CD14-positive monocyte (primary cell): ENCODE data around the gene GPI. TPM values are rescaled to one million over a fixed set of nuclear protein-coding genes. Genes with fewer than 3 reads are reported as not detected.

Experiments used
- DNase-seq, 3 donors: peaks; one replicate each; pipeline ENCODE4 v3.0.0-alpha.2; 2011 to 2022
- H2AFZ ChIP-seq: 2 replicates; pipeline ENCODE4 v1.6.0; 2012; ENCODE audit warnings: mild to moderate bottlenecking, low read depth, low read length, inconsistent platforms; ENCODE audit not compliant: insufficient read depth, poor library complexity, severe bottlenecking
- H3K27ac ChIP-seq, 2 donors: 1 replicate in 1 of 2; 2 replicates in 1 of 2; pipeline ENCODE4 v1.5.1; 2012 to 2013; ENCODE audit warnings: low read length in 2 of 2, control low read depth in 1 of 2, inconsistent platforms in 1 of 2, low read depth in 1 of 2, mild to moderate bottlenecking in 1 of 2
- H3K27me3 ChIP-seq, 2 donors: one replicate each; pipeline versions ENCODE4 v1.6.0 to v1.6.1; 2011 to 2013; ENCODE audit warnings: low read length in 2 of 2; ENCODE audit not compliant: control insufficient read depth in 2 of 2, insufficient read depth in 2 of 2
- H3K36me3 ChIP-seq, 2 donors: replicated peaks in 1 of 2; 1 replicate in 1 of 2; 2 replicates in 1 of 2; pipeline versions ENCODE4 v1.5.1 to v1.6.1; 2012 to 2013; ENCODE audit warnings: low read length in 2 of 2, control low read depth in 1 of 2, inconsistent platforms in 1 of 2, mild to moderate bottlenecking in 1 of 2; ENCODE audit not compliant: insufficient read depth in 2 of 2, control insufficient read depth in 1 of 2
- H3K4me1 ChIP-seq, 2 donors: 1 replicate in 1 of 2; 2 replicates in 1 of 2; pipeline versions ENCODE4 v1.5.1 to v1.6.1; 2012 to 2013; ENCODE audit warnings: low read length in 2 of 2, control low read depth in 1 of 2, inconsistent platforms in 1 of 2, mild to moderate bottlenecking in 1 of 2, moderate library complexity in 1 of 2; ENCODE audit not compliant: insufficient read depth in 2 of 2, control insufficient read depth in 1 of 2
- H3K4me2 ChIP-seq: replicated peaks from 2 replicates; pipeline ENCODE3; 2012; ENCODE audit warnings: low read length, moderate library complexity, mild to moderate bottlenecking; ENCODE audit not compliant: poor library complexity, severe bottlenecking; ENCODE audit errors: extremely low read depth
- H3K4me3 ChIP-seq, 3 experiments: fragments of 200-600 bp in 1 of 3; sonication (generic) in 1 of 3; replicated peaks in 1 of 3; 1 replicate in 2 of 3; 2 replicates in 1 of 3; pipeline ENCODE4 v1.5.1; 2011 to 2013; ENCODE audit warnings: low read length in 3 of 3, mild to moderate bottlenecking in 3 of 3, control low read depth in 2 of 3, low read depth in 2 of 3, inconsistent platforms in 1 of 3, moderate library complexity in 1 of 3
- H3K79me2 ChIP-seq: 2 replicates; pipeline ENCODE4 v1.6.0; 2012; ENCODE audit warnings: mild to moderate bottlenecking, control low read depth, inconsistent platforms, low read length, moderate library complexity; ENCODE audit not compliant: insufficient read depth
- H3K9ac ChIP-seq: 2 replicates; pipeline ENCODE4 v1.6.0; 2017; ENCODE audit warnings: low read length, mild to moderate bottlenecking; ENCODE audit not compliant: insufficient read depth, poor library complexity, severe bottlenecking
- H3K9me3 ChIP-seq, 2 donors: replicated peaks in 1 of 2; 1 replicate in 1 of 2; 2 replicates in 1 of 2; pipeline versions ENCODE4 v1.5.1 to v1.6.1; 2012 to 2013; ENCODE audit warnings: low read length in 2 of 2, control low read depth in 1 of 2; ENCODE audit not compliant: control insufficient read depth in 1 of 2, insufficient read depth in 1 of 2
- H4K20me1 ChIP-seq: 2 replicates; pipeline ENCODE4 v1.6.0; 2012; ENCODE audit warnings: mild to moderate bottlenecking, low read length, control low read depth, moderate library complexity; ENCODE audit not compliant: insufficient read depth
- H3K27ac Mint-ChIP-seq, 7 donors: one replicate each; pipeline ENCODE4 v1.8.0; 2020; ENCODE audit warnings: mild to moderate bottlenecking in 7 of 7, mixed read lengths in 7 of 7, moderate library complexity in 6 of 7, inconsistent platforms in 2 of 7
- H3K27me3 Mint-ChIP-seq, 3 donors: one replicate each; pipeline ENCODE4 v1.8.0; 2021 to 2022; ENCODE audit warnings: low read depth in 3 of 3, mild to moderate bottlenecking in 3 of 3, mixed read lengths in 3 of 3, moderate library complexity in 3 of 3, inconsistent platforms in 1 of 3
- H3K36me3 Mint-ChIP-seq, 2 donors: one replicate each; pipeline ENCODE4 v1.8.0; 2020; ENCODE audit warnings: mixed read lengths in 2 of 2, inconsistent platforms in 1 of 2, mild to moderate bottlenecking in 1 of 2
- H3K4me1 Mint-ChIP-seq: one replicate; pipeline ENCODE4 v1.8.0; 2020; ENCODE audit warnings: mild to moderate bottlenecking, mixed read lengths
- H3K4me3 Mint-ChIP-seq, 2 donors: one replicate each; pipeline ENCODE4 v1.8.0; 2020; ENCODE audit warnings: mild to moderate bottlenecking in 2 of 2, mixed read lengths in 2 of 2, moderate library complexity in 1 of 2
- H3K9me3 Mint-ChIP-seq, 7 donors: one replicate each; pipeline ENCODE4 v1.8.0; 2020 to 2022; ENCODE audit warnings: mixed read lengths in 7 of 7, mild to moderate bottlenecking in 6 of 7, moderate library complexity in 6 of 7, inconsistent platforms in 2 of 7
- WGBS: methylation state at CpG from one replicate; pipeline ENCODE4 v1.1.5; 2013; ENCODE audit warnings: missing lambda C conversion rate; ENCODE audit not compliant: insufficient coverage; 5-methylcytosine and 5-hydroxymethylcytosine counted together
- intact Hi-C, 2 donors: fragments of 100-400 bp; cut with micrococcal nuclease; formaldehyde crosslinking; loops; one replicate each; pipeline versions ENCODE4 v1.15.0 to v1.15.1; 2023
- polyA plus RNA-seq, 3 donors: library from polyadenylated mRNA; depleted of rRNA in 1 of 3; unstranded in 2 of 3; stranded (reverse) in 1 of 3; fragments of 300-500 nt in 2 of 3; fragments of >200 nt in 1 of 3; fragmentation: Illumina TruSeq in 2 of 3; gene quantifications; 1 replicate in 2 of 3; 2 replicates in 1 of 3; pipeline ENCODE4 v1.2.3, GENCODE V29; 2012 to 2021
- TF ChIP-seq, protein P1 (sequence below): fragments of 200-600 bp; IDR thresholded peaks from one replicate; pipeline ENCODE4 v1.8.0; 2022; ENCODE audit warnings: antibody characterized with exemption, mild to moderate bottlenecking

GPI gene
- polyA plus RNA-seq, 3 donors = 81.2 to 107 (median 95.3) TPM

GRCh38 chr19:34380639-34381241 lies 15.7 kb downstream of the GPI start:
- no peaks in the 10 kb centered on the region for H3K9me3 Mint-ChIP-seq
- no peak overlapping the region for H2AFZ ChIP-seq
- no peaks in the 10 kb centered on the region for H3K27me3 Mint-ChIP-seq
- TF ChIP-seq, protein P1, sequence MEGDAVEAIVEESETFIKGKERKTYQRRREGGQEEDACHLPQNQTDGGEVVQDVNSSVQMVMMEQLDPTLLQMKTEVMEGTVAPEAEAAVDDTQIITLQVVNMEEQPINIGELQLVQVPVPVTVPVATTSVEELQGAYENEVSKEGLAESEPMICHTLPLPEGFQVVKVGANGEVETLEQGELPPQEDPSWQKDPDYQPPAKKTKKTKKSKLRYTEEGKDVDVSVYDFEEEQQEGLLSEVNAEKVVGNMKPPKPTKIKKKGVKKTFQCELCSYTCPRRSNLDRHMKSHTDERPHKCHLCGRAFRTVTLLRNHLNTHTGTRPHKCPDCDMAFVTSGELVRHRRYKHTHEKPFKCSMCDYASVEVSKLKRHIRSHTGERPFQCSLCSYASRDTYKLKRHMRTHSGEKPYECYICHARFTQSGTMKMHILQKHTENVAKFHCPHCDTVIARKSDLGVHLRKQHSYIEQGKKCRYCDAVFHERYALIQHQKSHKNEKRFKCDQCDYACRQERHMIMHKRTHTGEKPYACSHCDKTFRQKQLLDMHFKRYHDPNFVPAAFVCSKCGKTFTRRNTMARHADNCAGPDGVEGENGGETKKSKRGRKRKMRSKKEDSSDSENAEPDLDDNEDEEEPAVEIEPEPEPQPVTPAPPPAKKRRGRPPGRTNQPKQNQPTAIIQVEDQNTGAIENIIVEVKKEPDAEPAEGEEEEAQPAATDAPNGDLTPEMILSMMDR = no peak
- H3K4me2 ChIP-seq = no peak overlapping the region
- peak overlapping the region in 1 of 2 donors; percentile 20 for H3K27ac ChIP-seq
- no peaks in the 10 kb centered on the region for H3K4me1 ChIP-seq
- no peak overlapping the region for H3K4me3 ChIP-seq
- no peaks in the 10 kb centered on the region for H3K27me3 ChIP-seq
- no peak overlapping the region for H3K27ac Mint-ChIP-seq
- 98% methylated on average over 4 of the region's 5 CpGs for WGBS
- peaks cover 80 to 94% of the 10 kb centered on the region in 2 donors for H3K36me3 ChIP-seq
- no peaks in the 10 kb centered on the region for H3K9me3 ChIP-seq
- H4K20me1 ChIP-seq = no peaks in the 10 kb centered on the region
- H3K79me2 ChIP-seq = peaks cover 2% of the 10 kb centered on the region
- H3K4me3 Mint-ChIP-seq = no peak overlapping the region
- no peak overlapping the region for H3K9ac ChIP-seq
- H3K36me3 Mint-ChIP-seq = peaks cover 76 to 97% of the 10 kb centered on the region in 2 donors
- intact Hi-C loops = no loop called here
- H3K4me1 Mint-ChIP-seq = no peaks in the 10 kb centered on the region
- DNase-seq = no peak

DNA sequence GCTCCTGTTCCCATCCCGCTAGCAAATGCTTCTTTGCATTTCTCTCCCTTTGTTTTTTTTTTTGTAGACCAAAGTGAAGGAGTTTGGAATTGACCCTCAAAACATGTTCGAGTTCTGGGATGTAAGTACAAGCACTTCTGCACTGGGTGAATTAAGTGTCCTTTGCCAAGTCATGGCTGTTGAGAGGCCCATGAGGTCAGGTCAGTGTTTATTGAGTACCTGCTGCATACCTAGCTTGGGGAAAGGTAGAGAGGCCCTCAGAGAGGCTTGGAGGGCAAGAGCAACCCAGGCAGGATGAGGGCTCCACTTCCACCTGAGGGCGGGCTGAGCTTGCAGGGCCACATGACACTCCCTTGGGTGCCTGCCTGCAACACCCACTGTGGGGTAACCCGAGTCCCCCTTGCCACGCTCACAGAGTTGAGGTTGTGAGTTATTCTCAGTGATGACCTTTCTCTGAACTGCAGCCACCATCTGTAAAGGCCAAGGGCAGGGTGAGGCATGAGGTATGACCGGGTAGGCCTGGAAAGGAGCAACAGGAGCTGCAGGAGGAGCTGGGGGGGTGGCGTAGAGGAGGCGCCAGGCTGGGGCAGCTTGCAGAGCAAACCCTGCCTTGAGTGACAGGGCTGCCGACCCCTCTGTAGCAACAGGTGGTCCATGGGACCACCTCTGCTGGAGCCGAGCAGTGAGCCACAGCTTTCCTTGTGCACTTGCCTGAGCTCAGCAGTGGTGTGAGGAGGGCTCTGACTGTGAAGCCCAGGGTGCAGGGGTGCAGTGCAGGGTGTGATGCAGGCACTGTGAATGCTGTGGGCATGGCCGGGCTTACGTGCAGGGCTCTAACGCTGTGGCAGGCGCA lies 16.6 kb downstream of the GPI start:
- no peak overlapping the region for H3K9ac ChIP-seq
- H3K4me3 ChIP-seq = no peak overlapping the region
- intact Hi-C loops = no loop called here
- H3K4me2 ChIP-seq = no peak overlapping the region
- peaks cover 83 to 98% of the 10 kb centered on the region in 2 donors for H3K36me3 Mint-ChIP-seq
- DNase-seq = no peak
- no peak overlapping the region for H3K4me3 Mint-ChIP-seq
- no peaks in the 10 kb centered on the region for H3K9me3 Mint-ChIP-seq
- H2AFZ ChIP-seq = no peak overlapping the region
- no peaks in the 10 kb centered on the region for H3K27me3 ChIP-seq
- H3K27ac ChIP-seq = no peak overlapping the region
- H4K20me1 ChIP-seq = no peaks in the 10 kb centered on the region
- H3K79me2 ChIP-seq = no peaks in the 10 kb centered on the region
- no peaks in the 10 kb centered on the region for H3K9me3 ChIP-seq
- peaks cover 78 to 94% of the 10 kb centered on the region in 2 donors for H3K36me3 ChIP-seq
- H3K4me1 ChIP-seq = no peaks in the 10 kb centered on the region
- WGBS = 98% methylated on average over 12 of the region's 14 CpGs
- H3K4me1 Mint-ChIP-seq = no peaks in the 10 kb centered on the region
- H3K27ac Mint-ChIP-seq = peak overlapping the region in 2 of 7 donors; percentile 26 to 42
- TF ChIP-seq, protein P1 = no peak
- no peaks in the 10 kb centered on the region for H3K27me3 Mint-ChIP-seq
